DMS153 treated with DMSO at 0.1 percent for 48 hours (cell line): ENCODE measurements around the gene BCL10.
A peak's percentile ranks its signal among the peaks of the same experiment; 100 is the strongest.

Experiments used
- DNase-seq: peaks from one replicate; lab custom pipeline; 2025; ENCODE audit not compliant: unreplicated experiment; lab: John Stamatoyannopoulos, UW

Gene BCL10

GRCh38 chr1:85300140-85300539 lies 23.7 kb upstream of the BCL10 start:
- no peak for DNase-seq

- DNase-seq = peak; percentile 87
Measured at GRCh38 chr1:85297855-85298629, 21.6 kb upstream of the BCL10 start.

DNA sequence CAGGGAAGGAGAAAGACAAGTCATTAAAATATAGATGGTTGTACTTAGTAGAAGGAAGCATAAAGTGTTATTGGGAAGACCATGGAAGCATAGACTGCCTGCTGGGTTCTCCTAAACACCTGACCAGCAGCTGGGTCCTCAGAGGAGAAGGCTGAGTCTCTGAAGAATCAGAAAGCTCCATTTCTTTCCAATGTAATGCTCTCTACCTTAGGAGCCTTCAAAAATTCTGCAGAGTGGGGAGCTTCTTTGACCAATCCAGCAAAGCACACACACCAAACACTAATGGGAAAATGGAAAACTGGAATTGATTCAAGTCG lies 21.1 kb upstream of the BCL10 start:
- no peak for DNase-seq

- no peak for DNase-seq
Measured at GRCh38 chr1:85296980-85297379, 20.5 kb upstream of the BCL10 start.

GRCh38 chr1:85295654-85296053 lies 19.2 kb upstream of the BCL10 start:
- no peak for DNase-seq

DNA sequence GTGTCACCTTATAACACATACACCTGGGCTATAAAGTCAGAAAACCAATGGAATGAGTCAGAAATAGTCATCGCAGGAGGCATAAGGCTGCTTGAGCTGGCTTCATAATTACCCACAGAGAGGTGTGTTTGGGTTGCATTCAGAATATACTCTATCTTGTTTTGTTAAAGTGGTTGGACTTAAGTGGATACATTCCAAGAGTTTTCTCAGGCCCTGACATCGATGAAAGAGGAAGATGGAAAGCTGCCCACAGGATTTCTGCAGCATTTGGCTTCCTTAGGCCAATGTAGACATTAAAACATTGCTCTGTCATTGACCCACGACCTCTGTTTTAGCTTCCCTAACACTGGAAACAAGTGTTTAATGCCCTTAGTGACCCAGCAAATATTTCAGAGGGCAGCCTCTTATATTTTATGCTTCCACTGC lies 18.6 kb upstream of the BCL10 start:
- no peak for DNase-seq

DNA sequence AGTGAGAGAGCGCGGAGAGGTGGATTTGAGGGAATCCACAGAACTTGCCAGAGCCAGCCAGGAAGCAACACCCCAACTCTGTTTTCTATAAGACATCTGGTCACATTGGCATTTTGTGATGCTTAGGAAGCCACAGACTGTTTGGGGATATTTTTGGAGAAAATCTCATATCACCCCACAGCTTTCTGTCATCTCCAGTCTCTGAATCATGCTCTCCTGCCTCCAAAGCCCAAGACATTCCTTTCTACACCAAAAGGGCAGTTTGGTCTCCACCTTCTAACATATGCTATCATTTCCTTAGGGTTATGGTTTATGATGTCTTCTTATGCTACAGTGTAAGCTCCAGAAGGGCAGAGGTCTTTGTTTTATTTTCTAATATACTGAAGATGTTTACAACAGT lies 14.4 kb upstream of the BCL10 start:
- DNase-seq = no peak

GRCh38 chr1:85289848-85290335 lies 13.5 kb upstream of the BCL10 start:
- DNase-seq = no peak

DNA sequence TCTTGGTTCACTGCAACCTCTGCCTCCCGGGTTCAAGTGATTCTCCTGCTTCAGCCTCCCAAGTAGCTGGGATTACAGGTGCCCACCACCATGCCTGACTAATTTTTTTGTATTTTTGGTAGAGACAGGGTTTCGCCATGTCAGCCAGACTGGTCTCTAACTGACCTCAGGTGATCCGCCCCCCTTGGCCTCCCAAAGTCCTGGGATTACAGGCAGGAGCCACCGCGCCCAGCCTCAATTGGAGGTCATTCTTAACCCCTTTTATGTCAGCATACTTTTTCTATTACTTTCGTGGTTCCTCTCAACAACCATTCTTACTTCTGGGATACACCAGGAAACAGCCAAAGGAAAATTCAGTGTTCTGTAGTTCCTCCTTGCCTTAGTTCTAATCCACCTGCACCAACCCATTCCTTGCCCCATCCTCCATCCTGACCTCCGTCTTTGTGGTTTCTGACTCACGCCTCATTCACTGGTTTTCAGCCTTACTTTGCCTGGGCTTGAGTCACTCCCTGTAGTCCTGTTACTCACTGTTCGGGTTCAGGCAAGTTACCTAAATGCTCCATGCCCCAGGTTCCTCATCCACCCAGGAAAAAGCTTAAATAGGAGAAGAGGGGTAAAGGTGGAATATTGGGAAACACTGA lies 12.9 kb upstream of the BCL10 start:
- no peak for DNase-seq

GRCh38 chr1:85284202-85284601 lies 7.8 kb upstream of the BCL10 start:
- no peak for DNase-seq

GRCh38 chr1:85283475-85284199 lies 7.2 kb upstream of the BCL10 start:
- DNase-seq = no peak

DNA sequence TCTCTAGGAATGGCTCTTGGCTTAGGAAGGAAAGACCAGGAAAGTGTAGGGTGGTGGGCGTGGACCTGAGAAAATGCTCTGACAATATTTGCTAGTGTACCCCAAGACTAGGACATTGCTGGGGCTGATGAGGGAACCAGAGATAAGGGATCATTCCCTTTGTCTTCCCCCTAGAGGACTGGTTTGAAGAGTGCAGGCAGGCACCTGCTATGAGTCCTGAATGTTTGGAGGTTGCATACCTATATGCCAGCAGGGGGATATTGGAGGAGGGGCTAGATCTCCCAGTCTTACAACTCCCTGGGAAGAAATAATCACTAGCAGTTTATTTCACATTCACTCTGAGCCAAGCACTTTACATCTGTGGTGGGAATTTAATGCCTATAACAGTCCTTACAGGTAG lies 6.0 kb upstream of the BCL10 start:
- no peak for DNase-seq

- no peak for DNase-seq
Measured at GRCh38 chr1:85280636-85281035, 4.2 kb upstream of the BCL10 start.

DNA sequence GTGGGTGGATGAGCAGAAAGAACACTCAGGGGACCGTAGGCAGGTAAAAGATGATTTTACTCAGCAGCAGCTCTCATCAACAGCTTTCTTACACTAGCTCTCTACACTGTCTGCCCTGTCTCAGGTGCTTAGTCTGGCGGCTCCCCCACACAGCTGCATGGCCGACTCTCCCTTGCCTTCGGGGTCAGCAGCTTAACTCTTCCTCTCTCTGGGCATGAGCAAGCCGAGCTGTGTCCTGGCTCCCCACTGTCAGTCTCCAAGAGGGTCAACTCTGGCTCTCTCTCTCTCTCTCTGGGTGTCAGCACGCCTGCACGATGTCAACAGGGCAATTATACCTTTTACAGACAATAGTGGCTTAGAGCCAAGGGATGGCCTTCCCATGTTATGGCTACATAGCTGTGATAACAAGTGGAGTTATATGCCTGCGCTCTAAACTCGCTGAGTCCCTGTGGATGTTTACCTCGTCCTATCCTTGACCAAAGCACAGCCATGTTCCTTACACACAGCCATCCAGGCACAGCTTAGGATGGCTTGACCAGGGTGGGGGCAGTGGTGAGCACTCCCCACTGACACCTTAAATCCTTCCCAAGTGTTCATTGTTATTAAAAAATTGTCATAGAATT lies 3.1 kb upstream of the BCL10 start:
- no peak for DNase-seq

GRCh38 chr1:85278853-85279314 lies 2.5 kb upstream of the BCL10 start:
- no peak for DNase-seq

GRCh38 chr1:85277802-85278201 lies 1.4 kb upstream of the BCL10 start:
- DNase-seq = no peak

DNA sequence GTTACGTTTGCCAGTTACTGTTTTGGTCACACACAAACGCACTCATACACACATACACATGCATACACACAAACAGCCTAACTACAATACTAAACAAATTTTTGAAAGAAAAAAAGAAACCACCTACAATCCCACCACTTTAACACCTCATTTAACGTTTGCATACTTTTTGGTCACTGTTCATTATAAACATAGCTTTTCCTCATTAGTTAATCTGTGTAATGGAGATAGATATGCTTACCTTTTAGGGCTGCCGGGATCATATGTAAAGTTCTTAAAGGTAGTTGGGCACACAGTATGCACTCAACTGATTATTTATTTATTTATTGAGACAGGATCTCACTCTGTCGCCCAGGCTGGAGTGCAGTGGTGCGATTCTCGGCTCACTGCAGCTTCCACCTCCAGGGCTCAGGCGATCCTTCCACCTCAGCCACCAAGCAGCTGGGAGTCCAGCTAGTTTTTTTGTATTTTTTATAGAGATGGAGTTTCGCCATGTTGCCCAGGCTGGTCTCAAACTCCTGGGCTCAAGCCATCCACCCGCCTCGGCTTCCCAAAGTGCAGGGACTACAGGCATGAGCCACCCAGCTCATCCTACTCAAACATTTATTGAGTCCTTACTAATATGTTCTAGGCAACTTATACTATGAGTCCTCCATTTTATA lies 677 bp upstream of the BCL10 start:
- DNase-seq = no peak

- DNase-seq = no peak
Measured at GRCh38 chr1:85275701-85276214, 674 bp downstream of the BCL10 start.

- peak; percentile 10 for DNase-seq
Measured at GRCh38 chr1:85274969-85275453, 1.4 kb downstream of the BCL10 start.

- no peak for DNase-seq
Measured at GRCh38 chr1:85273397-85273796, 3.0 kb downstream of the BCL10 start.
